HepG2 (cell line): ENCODE measurements around the gene HMCN2.

Experiments used
- ATF1 ChIP-seq: IDR thresholded peaks from 2 replicates; pipeline ENCODE4 v1.6.1; 2016; ENCODE audit warnings: mild to moderate bottlenecking, control low read depth
- BRCA1 ChIP-seq: sonication (generic); formaldehyde crosslinking; IDR thresholded peaks from 2 replicates; pipeline ENCODE4 v1.4.0; 2020; ENCODE audit warnings: missing genetic modification reagents
- CCDC6 ChIP-seq: sonication (generic); formaldehyde crosslinking; IDR thresholded peaks from 2 replicates; pipeline ENCODE4 v1.8.1; 2022; ENCODE audit warnings: mild to moderate bottlenecking, missing genetic modification reagents, moderate library complexity
- FOXM1 ChIP-seq: sonication (generic); formaldehyde crosslinking; IDR thresholded peaks from 2 replicates; pipeline ENCODE4 v1.5.0; 2020; ENCODE audit warnings: missing genetic modification reagents
- HMG20A ChIP-seq: IDR thresholded peaks from 2 replicates; pipeline ENCODE4 v1.6.1; 2016; ENCODE audit warnings: borderline replicate concordance
- HNRNPLL ChIP-seq: fragments of 200-400 bp; formaldehyde crosslinking; IDR thresholded peaks from 2 replicates; pipeline ENCODE4 v1.6.1; 2017; ENCODE audit warnings: mild to moderate bottlenecking, low read depth, low read length; ENCODE audit not compliant: poor library complexity, severe bottlenecking
- SUZ12 ChIP-seq: fragments of 150-350 bp; IDR thresholded peaks from 2 replicates; pipeline ENCODE4 v1.6.1; 2014; ENCODE audit warnings: low read depth, low read length
- ZNF101 ChIP-seq: sonication (generic); formaldehyde crosslinking; IDR thresholded peaks from 2 replicates; pipeline ENCODE4 v1.4.0; 2020; ENCODE audit warnings: mild to moderate bottlenecking, low read depth, missing genetic modification reagents, borderline replicate concordance
- ZNF282 ChIP-seq: fragments of 450-650 bp; IDR thresholded peaks from 2 replicates; pipeline ENCODE4 v1.6.1; 2018; ENCODE audit not compliant: partially characterized antibody
- ZNF383 ChIP-seq: sonication (generic); formaldehyde crosslinking; IDR thresholded peaks from 2 replicates; pipeline ENCODE4 v1.4.0; 2020; ENCODE audit warnings: missing genetic modification reagents, mild to moderate bottlenecking, borderline replicate concordance
- ZNF670 ChIP-seq: sonication (generic); formaldehyde crosslinking; IDR thresholded peaks from 2 replicates; pipeline ENCODE4 v1.8.0; 2022; ENCODE audit warnings: mild to moderate bottlenecking, missing genetic modification reagents, borderline replicate concordance
- TF ChIP-seq, protein P1 (sequence below): sonication (generic); formaldehyde crosslinking; IDR thresholded peaks from 2 replicates; pipeline ENCODE4 v1.5.0; 2020; ENCODE audit warnings: mild to moderate bottlenecking, missing genetic modification reagents, moderate library complexity

DNA sequence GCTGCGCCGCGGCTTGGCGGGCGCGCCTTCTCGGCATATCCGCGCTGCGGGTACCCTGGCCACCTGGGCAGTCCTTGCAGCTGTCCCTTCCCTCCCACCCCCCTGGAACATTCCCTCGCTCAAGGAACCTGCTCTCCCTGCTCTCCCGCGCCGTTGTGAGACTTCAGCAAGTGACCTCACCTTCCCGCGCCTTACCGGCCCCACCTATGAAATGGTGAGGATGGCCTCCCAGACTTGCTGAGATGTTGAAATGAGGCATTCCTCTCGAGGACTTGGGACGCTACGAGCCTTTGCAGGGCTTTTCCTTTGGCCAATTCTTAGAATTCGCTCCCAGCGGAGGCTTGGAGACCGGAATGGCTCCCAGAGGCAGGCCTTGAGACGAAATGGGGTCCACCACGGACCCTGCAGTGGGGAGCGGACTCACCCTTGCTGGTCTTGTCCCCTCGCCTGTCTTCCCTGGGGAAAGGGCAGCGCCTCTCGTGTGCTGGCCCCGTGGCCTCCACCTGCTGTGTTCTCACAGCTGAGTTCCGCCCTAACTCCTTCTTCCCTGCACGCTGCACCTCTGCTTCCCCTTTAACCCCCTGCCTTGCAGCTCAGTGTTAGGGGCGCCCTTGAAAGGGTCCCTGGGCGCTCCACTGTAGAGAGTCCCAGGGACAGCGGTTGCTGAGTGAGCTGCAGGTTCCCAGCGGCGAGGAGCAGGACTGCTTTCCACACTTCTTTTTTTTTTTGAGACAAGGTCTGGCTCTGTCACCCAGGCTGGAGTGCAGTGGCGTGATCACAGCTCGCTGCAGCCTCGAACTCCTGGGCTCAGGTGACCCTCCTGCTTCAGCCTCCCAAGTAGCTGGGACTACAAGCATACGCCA is 907 bp downstream of the HMCN2 start:
- TF ChIP-seq, protein P1, sequence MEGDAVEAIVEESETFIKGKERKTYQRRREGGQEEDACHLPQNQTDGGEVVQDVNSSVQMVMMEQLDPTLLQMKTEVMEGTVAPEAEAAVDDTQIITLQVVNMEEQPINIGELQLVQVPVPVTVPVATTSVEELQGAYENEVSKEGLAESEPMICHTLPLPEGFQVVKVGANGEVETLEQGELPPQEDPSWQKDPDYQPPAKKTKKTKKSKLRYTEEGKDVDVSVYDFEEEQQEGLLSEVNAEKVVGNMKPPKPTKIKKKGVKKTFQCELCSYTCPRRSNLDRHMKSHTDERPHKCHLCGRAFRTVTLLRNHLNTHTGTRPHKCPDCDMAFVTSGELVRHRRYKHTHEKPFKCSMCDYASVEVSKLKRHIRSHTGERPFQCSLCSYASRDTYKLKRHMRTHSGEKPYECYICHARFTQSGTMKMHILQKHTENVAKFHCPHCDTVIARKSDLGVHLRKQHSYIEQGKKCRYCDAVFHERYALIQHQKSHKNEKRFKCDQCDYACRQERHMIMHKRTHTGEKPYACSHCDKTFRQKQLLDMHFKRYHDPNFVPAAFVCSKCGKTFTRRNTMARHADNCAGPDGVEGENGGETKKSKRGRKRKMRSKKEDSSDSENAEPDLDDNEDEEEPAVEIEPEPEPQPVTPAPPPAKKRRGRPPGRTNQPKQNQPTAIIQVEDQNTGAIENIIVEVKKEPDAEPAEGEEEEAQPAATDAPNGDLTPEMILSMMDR = no peak
- no peak for TF ChIP-seq FOXM1
- TF ChIP-seq ZNF383 (CRISPR knock-in tag) = no peak
- no peak for TF ChIP-seq SUZ12
- no peak for TF ChIP-seq BRCA1
- no peak for TF ChIP-seq HMG20A
- no peak for TF ChIP-seq ATF1 (CRISPR knock-in tag)
- TF ChIP-seq CCDC6 (CRISPR knock-in tag) = no peak
- no peak for TF ChIP-seq ZNF670
- TF ChIP-seq HNRNPLL = no peak
- no peak for TF ChIP-seq ZNF101 (CRISPR knock-in tag)
- TF ChIP-seq ZNF282 = no peak
